Nephron (organoid): Measurements from ENCODE around the gene TRPV3.

ENCODE experiments used
- H3K27ac Mint-ChIP-seq, 3 experiments: 2 replicates each; pipeline ENCODE4 v1.8.0; 2020; ENCODE audit warnings: mixed read lengths in 3 of 3, mild to moderate bottlenecking in 2 of 3, moderate library complexity in 1 of 3
- H3K27me3 Mint-ChIP-seq: 2 replicates; pipeline ENCODE4 v1.8.0; 2021; ENCODE audit warnings: low read depth, mild to moderate bottlenecking, moderate library complexity, mixed read lengths
- H3K36me3 Mint-ChIP-seq: 2 replicates; pipeline ENCODE4 v1.8.0; 2020; ENCODE audit warnings: low read depth, mixed read lengths
- H3K4me1 Mint-ChIP-seq: 2 replicates; pipeline ENCODE4 v1.8.0; 2020; ENCODE audit warnings: mixed read lengths
- H3K4me3 Mint-ChIP-seq, 3 experiments: 2 replicates each; pipeline ENCODE4 v1.8.0; 2020; ENCODE audit warnings: mild to moderate bottlenecking in 3 of 3, mixed read lengths in 3 of 3, moderate library complexity in 2 of 3
- H3K9me3 Mint-ChIP-seq: 2 replicates; pipeline ENCODE4 v1.8.0; 2020; ENCODE audit warnings: mixed read lengths
- TF ChIP-seq, protein P1 (sequence below), 3 experiments: fragments of 200-600 bp; sonication (generic); IDR thresholded peaks; one replicate each; pipeline ENCODE4 v1.5.0; 2021; ENCODE audit warnings: antibody characterized with exemption in 3 of 3; ENCODE audit not compliant: unreplicated experiment in 3 of 3

TRPV3 gene

DNA sequence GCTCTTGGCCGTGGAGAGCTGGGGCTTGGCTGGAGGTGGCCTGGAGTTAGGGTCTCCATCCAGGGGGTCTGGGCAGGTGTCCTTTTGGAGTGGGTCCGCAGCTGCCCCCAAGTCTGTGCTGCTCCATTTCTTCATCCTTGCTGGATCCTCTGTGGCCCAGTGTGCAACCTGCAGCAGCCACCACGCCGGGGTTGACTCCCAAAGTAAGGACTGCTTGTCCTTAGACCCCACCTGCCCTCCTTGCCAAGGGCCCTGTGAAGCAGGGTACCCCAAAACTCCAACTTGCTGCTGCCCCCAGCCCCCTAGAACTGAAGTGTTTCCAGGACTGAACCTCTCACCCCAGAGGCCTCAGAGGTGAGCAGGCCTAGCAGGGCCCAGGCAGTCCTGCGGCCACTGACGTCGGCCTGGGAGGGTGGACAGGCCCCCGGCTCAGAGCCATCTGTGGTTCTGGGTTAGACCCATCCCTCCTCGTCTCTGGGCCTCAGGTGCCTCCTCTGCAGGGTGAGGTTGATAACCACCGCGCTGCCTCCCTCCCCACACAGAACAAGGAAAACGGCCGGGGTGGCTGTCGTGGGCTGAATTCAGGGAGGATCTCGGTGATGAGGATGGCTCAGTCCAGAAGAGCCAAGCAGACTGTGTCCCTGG lies 34.7 kb upstream of the TRPV3 start:
- TF ChIP-seq, protein P1, sequence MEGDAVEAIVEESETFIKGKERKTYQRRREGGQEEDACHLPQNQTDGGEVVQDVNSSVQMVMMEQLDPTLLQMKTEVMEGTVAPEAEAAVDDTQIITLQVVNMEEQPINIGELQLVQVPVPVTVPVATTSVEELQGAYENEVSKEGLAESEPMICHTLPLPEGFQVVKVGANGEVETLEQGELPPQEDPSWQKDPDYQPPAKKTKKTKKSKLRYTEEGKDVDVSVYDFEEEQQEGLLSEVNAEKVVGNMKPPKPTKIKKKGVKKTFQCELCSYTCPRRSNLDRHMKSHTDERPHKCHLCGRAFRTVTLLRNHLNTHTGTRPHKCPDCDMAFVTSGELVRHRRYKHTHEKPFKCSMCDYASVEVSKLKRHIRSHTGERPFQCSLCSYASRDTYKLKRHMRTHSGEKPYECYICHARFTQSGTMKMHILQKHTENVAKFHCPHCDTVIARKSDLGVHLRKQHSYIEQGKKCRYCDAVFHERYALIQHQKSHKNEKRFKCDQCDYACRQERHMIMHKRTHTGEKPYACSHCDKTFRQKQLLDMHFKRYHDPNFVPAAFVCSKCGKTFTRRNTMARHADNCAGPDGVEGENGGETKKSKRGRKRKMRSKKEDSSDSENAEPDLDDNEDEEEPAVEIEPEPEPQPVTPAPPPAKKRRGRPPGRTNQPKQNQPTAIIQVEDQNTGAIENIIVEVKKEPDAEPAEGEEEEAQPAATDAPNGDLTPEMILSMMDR (IDR thresholded peaks at IDR 0.05; ENCODE audit: unreplicated experiment in 3 of 3), result no peak
- Mint-ChIP-seq H3K4me3 (no peak overlapping the region), H3K27me3 (no peaks in the 10 kb centered on the region), H3K27ac (no peak overlapping the region), H3K4me1 (peaks cover 5% of the 10 kb centered on the region), H3K36me3 (peaks cover 21% of the 10 kb centered on the region), H3K9me3 (no peaks in the 10 kb centered on the region)

DNA sequence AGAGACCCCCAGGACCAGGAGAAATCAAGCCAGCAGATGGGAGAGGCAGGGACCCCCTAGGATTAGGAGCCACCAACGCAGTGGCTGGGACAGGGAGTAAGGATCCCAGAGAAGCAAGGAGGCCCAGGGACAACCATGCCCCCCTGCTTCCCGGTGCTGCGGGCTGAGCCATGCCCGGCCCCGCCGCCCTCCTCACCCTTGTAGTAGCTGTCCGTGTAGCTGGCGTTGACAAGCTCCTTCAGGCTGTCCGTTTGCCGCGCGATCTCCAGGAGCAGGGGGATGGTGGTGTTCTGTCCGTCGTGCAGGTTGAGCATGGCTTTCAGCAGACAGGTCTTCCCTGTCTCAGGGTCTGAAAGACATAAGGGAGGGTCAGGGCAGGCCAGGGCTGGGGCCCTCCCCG lies 33.2 kb upstream of the TRPV3 start:
- H3K27ac Mint-ChIP-seq, result no peak overlapping the region

DNA sequence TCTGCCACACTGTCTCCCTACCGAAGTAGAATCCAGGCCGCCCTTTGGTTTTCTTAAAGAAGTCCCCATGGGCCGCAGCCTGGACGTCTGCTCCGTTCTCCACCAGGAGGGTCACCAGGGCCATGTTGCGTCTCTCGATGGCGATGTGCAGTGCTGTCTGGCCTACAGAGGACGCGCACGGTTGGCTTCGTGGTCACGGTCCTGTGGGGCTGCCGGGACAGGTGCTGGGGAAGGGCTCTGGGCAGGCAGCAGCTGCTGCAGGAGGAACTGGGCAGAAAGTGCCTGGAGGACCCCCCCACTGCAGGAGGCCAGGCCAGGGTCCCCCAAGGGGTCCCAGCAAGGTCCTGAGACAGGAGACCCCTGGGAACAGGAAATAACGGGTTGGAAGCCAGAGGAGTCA lies 32.6 kb upstream of the TRPV3 start:
- peaks cover 27% of the 10 kb centered on the region for H3K36me3 Mint-ChIP-seq
- TF ChIP-seq, protein P1 (IDR thresholded peaks at IDR 0.05; ENCODE audit: unreplicated experiment in 3 of 3), result no peak
- H3K4me3 Mint-ChIP-seq, result no peak overlapping the region
- no peaks in the 10 kb centered on the region for H3K27me3 Mint-ChIP-seq
- H3K4me1 Mint-ChIP-seq, result peaks cover 5% of the 10 kb centered on the region
- H3K27ac Mint-ChIP-seq, result no peak overlapping the region
- no peaks in the 10 kb centered on the region for H3K9me3 Mint-ChIP-seq

More for the DNA sequence above, 33.2 kb upstream of the TRPV3 start:
- H3K27me3 Mint-ChIP-seq, result no peaks in the 10 kb centered on the region
- H3K9me3 Mint-ChIP-seq, result no peaks in the 10 kb centered on the region
- TF ChIP-seq, protein P1 (IDR thresholded peaks at IDR 0.05; ENCODE audit: unreplicated experiment in 3 of 3), result no peak
- peaks cover 27% of the 10 kb centered on the region for H3K36me3 Mint-ChIP-seq
- H3K4me1 Mint-ChIP-seq, result peaks cover 5% of the 10 kb centered on the region
- H3K4me3 Mint-ChIP-seq, result no peak overlapping the region

DNA sequence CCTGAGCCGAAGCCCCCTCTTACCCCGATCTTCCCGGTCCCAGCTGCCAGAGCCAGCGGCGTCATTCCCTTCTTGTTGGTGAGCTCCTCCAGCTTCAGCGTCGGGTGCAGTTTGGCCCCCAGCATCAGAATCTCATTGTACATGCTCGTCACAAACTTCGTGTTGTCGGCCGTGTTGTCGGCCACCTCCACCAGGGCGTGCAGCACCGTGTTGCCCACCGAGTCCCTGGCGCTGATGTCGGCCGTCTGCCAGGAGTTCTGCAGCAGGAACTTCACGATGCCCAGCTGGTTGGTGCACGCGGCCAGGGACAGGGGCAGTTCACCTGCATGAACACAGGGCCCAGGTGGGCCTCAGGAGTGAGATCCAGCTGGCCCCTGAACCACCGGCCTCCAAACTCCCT lies 32.2 kb upstream of the TRPV3 start:
- TF ChIP-seq, protein P1 (IDR thresholded peaks at IDR 0.05; ENCODE audit: unreplicated experiment in 3 of 3), result no peak
- Mint-ChIP-seq H3K9me3 (no peaks in the 10 kb centered on the region), H3K4me3 (no peak overlapping the region), H3K36me3 (peaks cover 27% of the 10 kb centered on the region), H3K4me1 (peaks cover 5% of the 10 kb centered on the region), H3K27ac (no peak overlapping the region), H3K27me3 (no peaks in the 10 kb centered on the region)

DNA sequence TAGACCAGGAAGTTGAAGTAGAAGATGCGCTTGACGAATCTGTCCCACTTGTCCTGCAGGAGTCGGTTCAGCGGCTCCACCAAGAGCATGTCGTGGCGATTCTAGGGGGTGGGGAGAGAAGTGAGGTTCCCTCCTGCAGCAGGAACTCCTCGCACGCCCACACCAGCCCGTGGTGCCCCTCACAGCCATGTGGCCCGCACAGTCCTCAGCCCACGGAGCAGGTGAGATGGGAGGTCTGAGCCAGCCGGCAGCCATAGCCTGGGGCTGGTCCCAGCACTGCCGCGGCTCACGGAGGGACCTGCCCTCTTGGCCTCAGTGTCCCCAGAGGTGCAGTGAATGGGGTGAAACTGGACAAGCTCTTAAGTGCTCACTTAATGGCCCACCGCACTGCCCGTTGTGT lies 28.2 kb upstream of the TRPV3 start:
- H3K27me3 Mint-ChIP-seq, result no peaks in the 10 kb centered on the region
- peaks cover 34% of the 10 kb centered on the region for H3K36me3 Mint-ChIP-seq
- no peaks in the 10 kb centered on the region for H3K4me1 Mint-ChIP-seq
- TF ChIP-seq, protein P1 (IDR thresholded peaks at IDR 0.05; ENCODE audit: unreplicated experiment in 3 of 3), result no peak
- H3K4me3 Mint-ChIP-seq, result no peak overlapping the region
- no peak overlapping the region for H3K27ac Mint-ChIP-seq
- no peaks in the 10 kb centered on the region for H3K9me3 Mint-ChIP-seq

DNA sequence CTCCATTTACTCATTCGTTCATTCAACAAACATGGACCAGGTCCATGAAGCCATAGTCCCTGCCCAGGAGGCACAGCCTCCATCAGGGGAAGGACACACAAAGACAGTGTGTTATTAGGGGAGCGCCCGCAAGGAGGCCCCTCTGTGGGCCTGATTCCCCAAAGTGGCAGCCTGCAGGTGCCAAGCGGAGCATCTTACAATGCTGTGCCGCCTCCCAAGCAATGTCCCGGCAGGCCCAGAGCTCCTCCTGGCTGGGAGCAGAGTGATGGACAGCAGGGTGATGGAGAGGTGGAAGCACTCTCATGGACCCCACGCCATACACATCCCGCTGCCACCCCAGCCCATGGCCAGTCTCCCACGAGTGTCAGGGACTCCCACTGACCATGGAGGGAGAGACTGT lies 25.8 kb upstream of the TRPV3 start:
- no peaks in the 10 kb centered on the region for H3K4me1 Mint-ChIP-seq
- H3K9me3 Mint-ChIP-seq, result no peaks in the 10 kb centered on the region
- H3K4me3 Mint-ChIP-seq, result no peak overlapping the region
- H3K27me3 Mint-ChIP-seq, result no peaks in the 10 kb centered on the region
- peaks cover 29% of the 10 kb centered on the region for H3K36me3 Mint-ChIP-seq
- H3K27ac Mint-ChIP-seq, result no peak overlapping the region
- TF ChIP-seq, protein P1 (IDR thresholded peaks at IDR 0.05; ENCODE audit: unreplicated experiment in 3 of 3), result no peak
